Brain microvascular endothelial cell (primary cell): Measurements from ENCODE around the gene CHAF1A.

Experiments
- DNase-seq: peaks from one replicate; pipeline ENCODE4 v3.0.0-alpha.2; 2020
- H3K27ac ChIP-seq: fragments of 250-450 bp; sonication (Bioruptor Pico); 2 replicates; pipeline ENCODE4 v1.5.1; 2020; ENCODE audit warnings: mild to moderate bottlenecking, moderate library complexity
- H3K27me3 ChIP-seq: fragments of 250-450 bp; sonication (Bioruptor Pico); replicated peaks from 2 replicates; pipeline ENCODE4 v1.5.1; 2020; ENCODE audit warnings: mild to moderate bottlenecking
- H3K36me3 ChIP-seq: fragments of 250-450 bp; sonication (Bioruptor Pico); replicated peaks from 2 replicates; pipeline ENCODE4 v1.5.1; 2020; ENCODE audit warnings: mild to moderate bottlenecking
- H3K4me3 ChIP-seq: 2 replicates; pipeline ENCODE4 v1.5.1; 2011; ENCODE audit warnings: low read depth, mild to moderate bottlenecking, control low read depth, low read length, moderate library complexity
- in situ Hi-C: cut with HindIII; loops from 2 replicates; pipeline ENCODE4 v1.10.0; 2017; ENCODE audit warnings: low sequenced_read_pairs, low pct_ligation_motif_present
- TF ChIP-seq, protein P1 (sequence below): IDR thresholded peaks from 2 replicates; pipeline ENCODE4 v1.5.1; 2011; ENCODE audit warnings: low read depth, mild to moderate bottlenecking, moderate library complexity, low read length, control low read depth, inconsistent platforms; ENCODE audit errors: missing control alignments

Gene CHAF1A

DNA sequence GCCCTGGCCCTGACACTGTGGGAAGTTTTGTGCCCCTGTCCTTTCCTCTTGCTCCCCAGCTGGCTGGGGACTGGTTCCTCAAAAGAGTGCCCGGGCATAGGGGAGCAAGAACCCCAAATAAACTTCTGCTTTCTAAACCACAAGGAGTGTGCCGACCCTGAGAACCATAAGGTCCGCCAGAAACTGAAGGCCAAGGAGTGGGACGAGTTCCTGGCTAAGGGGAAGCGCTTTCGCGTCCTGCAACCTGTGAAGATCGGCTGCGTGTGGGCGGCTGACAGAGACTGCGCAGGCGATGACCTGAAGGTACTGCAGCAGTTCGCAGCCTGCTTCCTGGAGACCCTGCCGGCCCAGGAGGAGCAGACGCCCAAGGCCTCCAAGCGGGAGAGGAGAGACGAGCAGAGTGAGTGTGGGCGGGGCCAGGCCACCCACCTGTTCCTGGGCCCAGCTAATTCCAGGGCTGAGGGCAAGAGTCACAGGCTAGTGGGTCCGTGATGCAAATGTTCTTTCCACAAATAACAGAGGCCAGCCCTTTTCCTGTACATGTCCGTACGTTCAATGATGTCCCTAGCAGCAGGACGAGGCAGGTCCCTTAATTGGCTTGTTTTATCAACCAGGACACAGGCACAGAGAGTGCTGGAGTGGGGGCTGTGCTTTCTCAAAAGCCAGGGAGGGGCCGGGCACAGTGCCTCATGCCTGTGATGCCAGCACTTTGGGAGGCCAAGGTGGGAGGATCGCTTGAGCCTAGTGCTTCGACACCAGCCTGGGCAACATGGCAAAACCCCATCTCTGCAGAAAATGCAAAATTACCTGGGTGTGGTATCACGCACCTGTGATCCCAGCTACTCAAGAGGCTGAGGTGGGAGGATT is 29.6 kb downstream of the CHAF1A start:
- H3K27me3 ChIP-seq, result no peaks in the 10 kb centered on the region
- no peak overlapping the region for H3K27ac ChIP-seq
- H3K4me3 ChIP-seq, result no peak overlapping the region
- TF ChIP-seq, protein P1, sequence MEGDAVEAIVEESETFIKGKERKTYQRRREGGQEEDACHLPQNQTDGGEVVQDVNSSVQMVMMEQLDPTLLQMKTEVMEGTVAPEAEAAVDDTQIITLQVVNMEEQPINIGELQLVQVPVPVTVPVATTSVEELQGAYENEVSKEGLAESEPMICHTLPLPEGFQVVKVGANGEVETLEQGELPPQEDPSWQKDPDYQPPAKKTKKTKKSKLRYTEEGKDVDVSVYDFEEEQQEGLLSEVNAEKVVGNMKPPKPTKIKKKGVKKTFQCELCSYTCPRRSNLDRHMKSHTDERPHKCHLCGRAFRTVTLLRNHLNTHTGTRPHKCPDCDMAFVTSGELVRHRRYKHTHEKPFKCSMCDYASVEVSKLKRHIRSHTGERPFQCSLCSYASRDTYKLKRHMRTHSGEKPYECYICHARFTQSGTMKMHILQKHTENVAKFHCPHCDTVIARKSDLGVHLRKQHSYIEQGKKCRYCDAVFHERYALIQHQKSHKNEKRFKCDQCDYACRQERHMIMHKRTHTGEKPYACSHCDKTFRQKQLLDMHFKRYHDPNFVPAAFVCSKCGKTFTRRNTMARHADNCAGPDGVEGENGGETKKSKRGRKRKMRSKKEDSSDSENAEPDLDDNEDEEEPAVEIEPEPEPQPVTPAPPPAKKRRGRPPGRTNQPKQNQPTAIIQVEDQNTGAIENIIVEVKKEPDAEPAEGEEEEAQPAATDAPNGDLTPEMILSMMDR, result no peak
- no peak for DNase-seq
- peaks cover 7% of the 10 kb centered on the region for H3K36me3 ChIP-seq
- in situ Hi-C loops, result no loop called here

DNA sequence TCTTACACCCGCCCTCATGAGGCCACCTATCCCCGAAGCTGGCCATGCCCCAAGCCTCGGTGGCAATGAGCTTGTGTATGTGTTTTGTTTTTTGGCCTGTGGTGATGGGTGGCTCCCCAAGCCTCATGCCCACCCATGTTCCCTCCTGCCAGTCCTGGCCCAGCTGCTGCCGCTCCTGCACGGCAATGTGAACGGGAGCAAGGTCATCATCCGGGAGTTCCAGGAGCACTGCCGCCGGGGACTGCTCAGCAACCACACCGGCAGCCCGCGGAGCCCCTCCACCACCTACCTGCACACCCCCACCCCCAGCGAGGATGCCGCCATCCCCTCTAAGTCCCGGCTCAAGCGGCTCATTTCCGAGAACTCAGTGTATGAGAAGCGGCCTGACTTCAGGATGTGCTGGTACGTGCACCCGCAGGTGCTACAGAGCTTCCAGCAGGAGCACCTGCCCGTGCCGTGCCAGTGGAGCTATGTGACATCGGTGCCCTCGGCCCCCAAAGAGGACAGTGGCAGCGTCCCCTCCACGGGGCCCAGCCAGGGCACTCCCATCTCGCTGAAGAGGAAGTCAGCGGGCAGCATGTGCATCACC is 30.6 kb downstream of the CHAF1A start:
- in situ Hi-C loops, result no loop called here
- TF ChIP-seq, protein P1, result no peak
- no peak for DNase-seq
- Histone ChIP-seq H3K27ac (no peak overlapping the region), H3K27me3 (no peaks in the 10 kb centered on the region), H3K4me3 (no peak overlapping the region), H3K36me3 (peaks cover 7% of the 10 kb centered on the region)

DNA sequence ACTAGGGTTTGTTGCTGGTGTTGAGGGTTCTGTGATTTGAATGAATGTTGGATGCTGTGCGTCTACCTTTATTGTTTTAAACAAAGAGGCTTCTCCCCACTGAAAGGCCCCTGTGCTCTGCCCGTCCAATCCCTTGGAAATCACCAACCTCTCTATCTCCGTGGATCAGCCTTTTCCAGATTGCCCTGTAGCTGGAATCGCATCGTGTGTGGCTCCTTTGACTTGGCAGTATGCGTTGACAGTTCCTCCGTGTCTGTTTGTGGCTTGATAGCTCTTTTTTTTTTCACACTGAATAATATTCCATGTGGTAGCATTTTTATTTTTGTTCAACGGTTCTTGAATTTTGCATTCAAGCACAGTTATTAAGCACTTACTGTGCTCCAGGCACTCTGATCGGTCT is 32.0 kb downstream of the CHAF1A start:
- H3K36me3 ChIP-seq, result peaks cover 5% of the 10 kb centered on the region
- no peaks in the 10 kb centered on the region for H3K27me3 ChIP-seq
- no peak overlapping the region for H3K4me3 ChIP-seq
- TF ChIP-seq, protein P1, result no peak
- DNase-seq, result no peak
- in situ Hi-C loops, result no loop called here
- H3K27ac ChIP-seq, result no peak overlapping the region

DNA sequence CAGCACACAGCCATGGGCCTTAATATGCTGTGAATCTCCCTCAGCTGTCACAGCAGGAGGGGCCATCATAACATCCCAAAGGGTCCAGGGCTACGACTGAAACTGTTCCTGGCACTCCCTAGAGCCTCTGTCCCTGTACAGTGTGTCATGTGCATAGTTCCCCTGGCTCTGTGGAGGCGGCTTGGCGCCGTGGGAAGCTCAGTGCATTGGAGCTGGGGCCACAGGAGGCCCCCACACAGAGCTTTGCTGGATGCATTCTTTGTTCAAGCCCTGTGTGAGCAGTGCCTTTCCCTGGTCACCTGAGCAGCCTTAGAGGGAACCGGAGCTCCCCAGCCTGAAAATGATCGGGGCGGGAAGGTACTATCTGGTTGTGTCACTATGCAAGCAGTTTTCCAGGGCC is 33.8 kb downstream of the CHAF1A start:
- in situ Hi-C loops, result no loop called here
- no peak for DNase-seq
- no peak overlapping the region for H3K4me3 ChIP-seq
- no peak overlapping the region for H3K27ac ChIP-seq
- peaks cover 5% of the 10 kb centered on the region for H3K36me3 ChIP-seq
- TF ChIP-seq, protein P1, result no peak
- H3K27me3 ChIP-seq, result no peaks in the 10 kb centered on the region

DNA sequence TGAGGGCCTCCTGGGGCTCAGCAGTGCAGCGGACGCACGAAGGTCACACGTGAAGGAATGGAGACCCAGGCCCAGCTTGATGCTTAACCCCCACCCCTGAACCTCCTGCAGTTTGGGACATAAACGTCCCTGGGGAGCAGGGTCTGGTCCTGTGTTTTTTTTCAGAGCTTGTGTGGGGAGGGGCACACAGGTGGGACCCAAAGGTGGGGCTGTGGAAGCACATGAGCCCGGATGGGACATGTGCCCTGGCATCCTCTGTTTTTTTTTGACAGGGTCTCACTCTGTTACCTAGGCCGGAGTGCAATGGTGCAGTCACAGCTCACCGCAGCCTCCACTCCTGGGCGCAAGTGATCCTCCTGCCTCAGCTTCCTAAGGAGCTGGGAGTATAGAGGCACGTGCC is 34.7 kb downstream of the CHAF1A start:
- no peak for DNase-seq
- Histone ChIP-seq H3K27me3 (no peaks in the 10 kb centered on the region), H3K4me3 (no peak overlapping the region), H3K27ac (no peak overlapping the region), H3K36me3 (peaks cover 5% of the 10 kb centered on the region)
- TF ChIP-seq, protein P1, result no peak
- in situ Hi-C loops, result no loop called here
